Stomach (tissue), 9 donors: ENCODE results near the gene DSE. TPM values are rescaled to one million over a fixed set of nuclear protein-coding genes. Genes with fewer than 3 reads are reported as not detected.
A peak's percentile ranks its signal among the peaks of the same experiment; 100 is the strongest.

Experiments
- DNase-seq, 2 donors: peaks; one replicate each; pipeline versions ENCODE4 v3.0.0 to v3.0.0-alpha.2; 2013 to 2019
- H3K27ac ChIP-seq, 5 donors: fragments of 200-600 bp in 4 of 5; sonication (generic) in 4 of 5; one replicate each; pipeline ENCODE4 v1.5.1; 2013 to 2019; ENCODE audit warnings: mild to moderate bottlenecking in 1 of 5, moderate library complexity in 1 of 5
- H3K27me3 ChIP-seq, 3 donors: fragments of 200-600 bp; sonication (generic); one replicate each; pipeline ENCODE4 v1.5.1; 2017 to 2019; ENCODE audit warnings: mixed run types in 1 of 3
- H3K36me3 ChIP-seq, 4 donors: fragments of 200-600 bp; sonication (generic); 1 replicate in 3 of 4; 2 replicates in 1 of 4; pipeline ENCODE4 v1.5.1; 2016 to 2019
- H3K4me1 ChIP-seq, 4 donors: fragments of 200-600 bp; sonication (generic); one replicate each; pipeline ENCODE4 v1.5.1; 2016 to 2019
- H3K4me3 ChIP-seq, 4 donors: fragments of 200-600 bp; sonication (generic) in 3 of 4; one replicate each; pipeline ENCODE4 v1.5.1; 2016 to 2019; ENCODE audit warnings: mild to moderate bottlenecking in 1 of 4
- H3K9me3 ChIP-seq, 4 donors: fragments of 200-600 bp; sonication (generic); one replicate each; pipeline ENCODE4 v1.5.1; 2016 to 2019
- CTCF ChIP-seq, 7 experiments: fragments of 450-650 bp in 4 of 7; fragments of 200-600 bp in 3 of 7; sonication (generic) in 3 of 7; IDR thresholded peaks; one replicate each; pipeline ENCODE4 v1.5.1; 2016 to 2019; ENCODE audit warnings: antibody characterized with exemption in 7 of 7, control low read depth in 2 of 7, mild to moderate bottlenecking in 1 of 7
- EP300 ChIP-seq: sonication (generic); formaldehyde crosslinking; IDR thresholded peaks from one replicate; pipeline ENCODE4 v1.6.1; 2017; ENCODE audit warnings: antibody characterized with exemption
- POLR2A ChIP-seq, 4 donors: fragments of 450-650 bp; IDR thresholded peaks; one replicate each; pipeline ENCODE4 v1.6.1; 2016; ENCODE audit warnings: antibody characterized with exemption in 4 of 4, control low read depth in 2 of 4, mild to moderate bottlenecking in 1 of 4, moderate library complexity in 1 of 4
- POLR2AphosphoS5 ChIP-seq, 3 donors: sonication (generic); formaldehyde crosslinking; IDR thresholded peaks; one replicate each; pipeline ENCODE4 v1.6.1; 2016; ENCODE audit warnings: antibody characterized with exemption in 3 of 3
- WGBS, 5 donors: extraction: QIAGEN DNeasy Blood & Tissue Kit in 3 of 5; methylation state at CpG; one replicate each; pipeline versions ENCODE4 v1.1.5 to v1.1.7; 2013 to 2018; 5-methylcytosine and 5-hydroxymethylcytosine counted together
- intact Hi-C: fragments of 100-400 bp; cut with DNase I; formaldehyde crosslinking; loops from one replicate; pipeline ENCODE4 v1.15.1; 2023; ENCODE audit warnings: low total_unique reads
- polyA plus RNA-seq, 3 donors: library from polyadenylated mRNA; stranded (reverse); fragments of 200-250 nt; gene quantifications; one replicate each; pipeline ENCODE4 v1.2.3, GENCODE V29; 2013
- total RNA-seq, 5 donors: library from RNA; depleted of rRNA; stranded (reverse); fragments of >200 nt; gene quantifications; one replicate each; pipeline versions ENCODE4 v1.1.0 to v1.2.3, GENCODE V29; 2014 to 2016
- donor health status: healthy with polysubstance abuse.
- donor health status: Bipolar disorder and iron deficiency.
- donor health status: healthy.

DSE gene
- total and polyA plus RNA-seq, 8 donors, result 3.8 to 39.8 (median 12.5) TPM

- no peaks in the 10 kb centered on the region for H3K9me3 ChIP-seq
- DNase-seq, result no peak
- no peaks in the 10 kb centered on the region for H3K36me3 ChIP-seq
- H3K4me3 ChIP-seq, result no peak overlapping the region
- peaks cover 4 to 53% (median 21%) of the 10 kb centered on the region in 4 donors for H3K4me1 ChIP-seq
- TF ChIP-seq CTCF (IDR thresholded peaks at IDR 0.05), result no peak
- no peak for TF ChIP-seq EP300
- TF ChIP-seq POLR2A (IDR thresholded peaks at IDR 0.05), result no peak
- TF ChIP-seq POLR2AphosphoS5 (IDR thresholded peaks at IDR 0.05), result no peak
- intact Hi-C loops, result no loop called here
- H3K27me3 ChIP-seq, result no peaks in the 10 kb centered on the region
- H3K27ac ChIP-seq, result peak overlapping the region in 2 of 5 donors; percentile 1 to 15
Measured at GRCh38 chr6:116389357-116389756, 18.6 kb downstream of the DSE start.

GRCh38 chr6:116390581-116390980 lies 19.8 kb downstream of the DSE start:
- Histone ChIP-seq H3K27ac (no peak overlapping the region), H3K36me3 (no peaks in the 10 kb centered on the region), H3K9me3 (no peaks in the 10 kb centered on the region), H3K4me1 (peaks cover 4 to 53% (median 21%) of the 10 kb centered on the region in 4 donors), H3K4me3 (no peak overlapping the region), H3K27me3 (no peaks in the 10 kb centered on the region)
- no peak for TF ChIP-seq POLR2A (IDR thresholded peaks at IDR 0.05)
- no peak for TF ChIP-seq CTCF (IDR thresholded peaks at IDR 0.05)
- no peak for TF ChIP-seq POLR2AphosphoS5 (IDR thresholded peaks at IDR 0.05)
- TF ChIP-seq EP300, result no peak
- intact Hi-C loops, result no loop called here
- WGBS, 5 donors, result 17 to 41% (median 26%) methylated on average over 4 of the region's 4 CpGs
- DNase-seq, result no peak

- Histone ChIP-seq H3K9me3 (no peaks in the 10 kb centered on the region), H3K36me3 (no peaks in the 10 kb centered on the region), H3K27me3 (no peaks in the 10 kb centered on the region), H3K27ac (peak overlapping the region in 3 of 5 donors; percentile 25 to 62 (median 54)), H3K4me1 (peaks cover 0 to 35% (median 13%) of the 10 kb centered on the region in 4 donors), H3K4me3 (no peak overlapping the region)
- TF ChIP-seq POLR2AphosphoS5 (IDR thresholded peaks at IDR 0.05), result no peak
- TF ChIP-seq EP300, result no peak
- no peak for TF ChIP-seq POLR2A (IDR thresholded peaks at IDR 0.05)
- no peak for TF ChIP-seq CTCF (IDR thresholded peaks at IDR 0.05)
- intact Hi-C loops, result no loop called here
- 77 to 86% (median 83%) methylated on average over 10 of the region's 10 CpGs for WGBS, 5 donors
- no peak for DNase-seq
Measured at GRCh38 chr6:116392132-116393013, 21.6 kb downstream of the DSE start.

GRCh38 chr6:116393430-116393829 lies 22.7 kb downstream of the DSE start:
- DNase-seq, result no peak
- H3K4me3 ChIP-seq, result no peak overlapping the region
- peaks cover 0 to 37% (median 16%) of the 10 kb centered on the region in 4 donors for H3K4me1 ChIP-seq
- H3K27me3 ChIP-seq, result no peaks in the 10 kb centered on the region
- H3K9me3 ChIP-seq, result no peaks in the 10 kb centered on the region
- no peak for TF ChIP-seq EP300
- no peak for TF ChIP-seq POLR2A (IDR thresholded peaks at IDR 0.05)
- no peak for TF ChIP-seq CTCF (IDR thresholded peaks at IDR 0.05)
- no peak for TF ChIP-seq POLR2AphosphoS5 (IDR thresholded peaks at IDR 0.05)
- intact Hi-C loops, result no loop called here
- no peaks in the 10 kb centered on the region for H3K36me3 ChIP-seq
- WGBS, 5 donors, result 5 to 57% (median 30%) methylated on average over 1 of the region's 1 CpG
- peak overlapping the region in 2 of 5 donors; percentile 54 to 62 for H3K27ac ChIP-seq
